Pons (tissue), 1 donor: ENCODE results near the gene COPZ1.
A peak's percentile ranks its signal among the peaks of the same experiment; 100 is the strongest.

Source experiments
- DNase-seq: peaks from one replicate; pipeline ENCODE4 v3.0.0-alpha.2; 2016; ENCODE audit warnings: low spot score

Gene COPZ1

GRCh38 chr12:54397157-54397556, 72.2 kb downstream of the COPZ1 start:
- no peak for DNase-seq

DNA sequence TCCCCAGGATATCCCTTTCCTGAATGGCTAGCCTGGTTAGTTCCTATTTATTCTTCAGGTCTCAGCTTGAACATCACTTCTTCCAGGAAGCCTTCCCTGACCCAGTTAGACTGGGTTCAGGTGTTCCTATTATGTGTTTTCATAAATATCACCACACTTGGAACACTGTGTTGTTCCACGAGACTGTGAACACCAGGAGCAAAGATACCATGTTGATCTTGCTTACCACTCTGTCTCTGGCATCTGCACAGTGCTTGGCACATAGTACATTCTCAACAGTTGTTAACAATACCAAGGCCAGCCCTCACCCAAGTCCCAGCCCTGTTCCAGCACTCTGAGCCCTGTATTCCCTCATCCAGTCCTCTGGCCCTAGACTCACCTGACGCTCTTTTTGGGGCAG, 73.3 kb downstream of the COPZ1 start:
- DNase-seq, result no peak

- DNase-seq, result peak; percentile 88
These were observed 74.3 kb downstream of the COPZ1 start for GRCh38 chr12:54398995-54399793.

- no peak for DNase-seq
These were observed 76.2 kb downstream of the COPZ1 start for GRCh38 chr12:54401119-54401518.
